Raji (cell line): Measurements from ENCODE around the gene PTPRN2.

Experiments
- POLR2A ChIP-seq: IDR thresholded peaks from 2 replicates; pipeline ENCODE4 v1.6.1; 2011; ENCODE audit warnings: low read depth, low read length, control low read depth; ENCODE audit not compliant: insufficient read depth

Gene PTPRN2

DNA sequence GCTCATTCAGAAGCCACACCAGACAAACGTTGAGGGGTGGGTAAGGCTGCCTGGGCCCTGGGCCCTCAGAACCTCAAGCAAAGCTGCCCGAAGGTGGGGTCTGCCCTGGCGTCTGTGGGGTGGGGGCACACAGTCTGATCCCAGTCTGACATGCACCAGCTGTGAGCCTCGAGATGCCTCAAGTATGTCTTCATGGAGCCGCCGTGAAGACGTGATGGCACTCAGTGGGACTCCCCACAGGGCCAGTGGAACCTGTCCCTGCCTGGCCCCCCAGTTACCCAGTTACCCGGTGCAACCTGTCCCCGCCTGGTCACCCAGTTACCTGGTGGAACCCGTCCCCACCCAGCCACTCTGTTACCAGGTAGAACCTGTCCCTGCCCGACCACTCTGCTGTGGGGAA, 351.2 kb downstream of the PTPRN2 start:
- TF ChIP-seq POLR2A, result no peak

DNA sequence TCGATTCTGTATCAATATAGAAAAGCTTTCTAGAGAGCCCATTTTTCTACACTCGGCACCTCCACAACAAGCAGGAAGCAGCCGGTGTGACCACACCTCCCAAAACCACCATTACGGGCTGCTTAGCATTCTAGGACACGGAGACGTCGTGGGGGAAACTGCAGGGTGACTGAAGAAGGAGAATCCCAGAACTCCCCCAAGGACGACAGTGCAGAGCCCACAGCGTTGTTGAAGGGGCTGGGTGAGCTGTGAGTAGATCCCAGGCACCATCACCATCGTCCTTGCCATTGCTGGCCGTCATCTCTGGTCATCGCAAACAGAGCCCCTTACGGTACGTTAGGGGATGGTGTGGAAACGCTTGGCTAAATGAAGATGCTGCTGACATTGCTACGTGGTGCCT, 351.8 kb downstream of the PTPRN2 start:
- no peak for TF ChIP-seq POLR2A

DNA sequence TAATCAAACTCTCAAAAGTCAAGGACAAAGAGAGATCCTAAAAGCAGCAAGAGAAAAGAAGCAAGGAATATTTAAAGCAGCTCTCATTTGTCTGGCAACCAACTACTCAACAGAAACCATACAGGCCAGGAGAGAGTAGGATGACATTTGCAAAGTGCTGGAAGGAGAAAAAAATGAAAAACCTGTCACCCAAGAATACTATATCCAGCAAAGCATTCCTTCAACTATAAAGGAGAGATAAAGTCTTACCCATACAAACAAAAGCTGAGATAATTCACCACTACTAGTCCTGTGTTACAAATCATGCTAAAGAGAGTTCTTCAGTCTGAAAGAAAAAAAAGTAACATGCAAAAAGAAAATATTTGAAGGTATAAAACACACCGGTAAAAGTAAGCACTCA, 357.7 kb downstream of the PTPRN2 start:
- TF ChIP-seq POLR2A, result no peak

DNA sequence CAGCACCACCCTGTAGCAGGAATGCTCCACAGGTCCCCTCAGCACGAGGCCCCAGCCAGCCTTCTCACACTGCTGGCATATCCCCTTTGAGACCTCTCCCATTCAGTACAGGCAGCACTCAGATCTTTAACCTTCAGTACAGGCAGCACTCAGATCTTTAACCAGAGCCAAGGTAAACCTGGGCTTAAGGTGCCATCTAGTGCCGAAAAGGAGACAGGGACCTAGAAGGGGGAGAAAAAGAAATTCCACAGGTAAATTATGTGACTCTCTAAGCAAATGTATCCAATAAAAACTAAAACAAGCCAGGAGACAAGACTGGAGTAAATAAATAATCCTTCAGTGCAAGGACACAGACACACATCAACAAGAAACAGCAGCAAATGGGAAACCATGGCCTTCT, 358.6 kb downstream of the PTPRN2 start:
- TF ChIP-seq POLR2A, result no peak

DNA sequence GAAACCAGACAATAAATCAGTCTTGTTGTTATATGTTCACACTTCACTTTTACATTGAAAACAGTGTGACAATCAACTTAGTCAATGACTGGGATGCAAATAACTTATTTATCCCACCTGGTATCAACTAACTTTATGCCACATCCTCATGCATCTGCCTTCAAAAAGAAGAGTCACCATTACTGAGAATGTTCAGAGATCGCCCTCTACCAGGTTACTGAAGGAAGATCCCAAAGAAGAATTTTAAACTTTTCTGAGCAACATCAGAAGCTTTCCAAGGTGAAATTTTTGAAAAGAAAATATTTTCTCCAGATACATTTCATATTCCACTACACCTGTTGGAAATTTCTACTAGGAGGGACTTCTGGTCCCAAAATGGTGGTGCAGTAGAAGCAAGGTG, 359.5 kb downstream of the PTPRN2 start:
- no peak for TF ChIP-seq POLR2A

DNA sequence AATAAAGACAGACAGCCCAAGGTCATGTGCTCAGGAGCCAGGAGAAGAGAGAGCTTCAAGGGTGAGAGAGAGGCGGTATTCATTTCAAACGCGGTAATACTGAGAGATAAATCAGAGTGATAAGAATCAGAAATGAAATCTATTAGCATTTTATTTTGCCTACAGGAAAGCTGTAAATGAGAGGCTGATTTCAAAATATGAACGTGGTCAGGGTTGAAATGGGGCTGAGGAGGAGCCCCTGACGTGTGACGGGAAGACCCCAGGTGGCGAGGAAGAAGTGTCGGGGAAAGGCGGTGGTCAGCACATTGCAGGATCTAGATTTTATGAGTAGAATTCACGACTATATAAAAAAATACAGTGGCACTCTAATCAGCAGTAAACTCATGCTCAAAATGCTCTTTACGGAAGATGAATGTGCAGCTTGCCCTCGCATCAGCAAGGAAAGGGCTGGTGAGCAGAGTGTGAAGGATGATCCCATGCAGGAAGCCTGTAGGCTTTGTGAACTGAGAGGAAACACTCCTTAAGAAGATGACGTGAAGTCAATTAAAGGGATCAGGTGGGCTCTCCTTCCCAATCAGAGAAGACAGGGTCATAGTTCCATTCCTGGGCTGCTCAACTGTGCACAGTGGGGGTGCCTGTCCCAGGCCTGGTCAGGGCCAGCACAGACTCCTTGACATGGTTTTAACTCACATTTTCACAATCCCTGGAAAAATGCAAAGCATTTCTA, 360.2 kb downstream of the PTPRN2 start:
- no peak for TF ChIP-seq POLR2A

DNA sequence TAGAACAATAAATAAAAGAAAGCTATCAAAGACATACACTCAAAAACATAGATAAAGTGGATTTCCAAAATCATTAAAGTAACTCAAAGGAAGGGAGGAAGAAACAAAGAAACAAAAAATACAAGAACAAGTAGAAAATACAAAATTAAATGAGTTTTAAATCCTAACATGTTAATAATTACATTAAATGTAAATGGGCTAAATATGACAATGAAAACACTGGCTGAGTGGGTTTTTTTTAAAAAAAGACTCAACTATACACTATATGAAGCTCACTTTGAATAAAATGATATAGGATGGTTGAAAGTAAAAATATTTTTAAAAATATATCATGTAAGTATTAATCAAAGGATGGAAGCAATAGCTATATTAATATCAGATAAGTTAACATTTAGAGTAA, 371.4 kb downstream of the PTPRN2 start:
- TF ChIP-seq POLR2A, result no peak

DNA sequence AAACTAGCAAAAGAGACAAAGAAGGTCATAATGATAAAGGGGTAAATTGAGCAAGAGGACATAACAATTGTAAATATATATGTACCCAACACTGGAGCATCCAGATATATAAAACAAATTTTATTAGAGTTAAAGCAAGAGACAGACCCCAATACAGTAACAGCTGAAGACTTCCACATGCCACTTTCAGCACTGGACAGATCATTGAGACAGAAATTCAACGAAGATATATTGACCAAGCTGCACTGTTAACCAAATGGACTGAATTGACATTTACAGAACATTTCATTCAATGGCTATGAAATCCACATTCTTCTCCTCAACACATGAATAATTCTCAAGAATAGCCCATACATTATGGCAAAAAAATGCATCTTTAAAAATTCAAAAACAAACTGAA, 378.2 kb downstream of the PTPRN2 start:
- TF ChIP-seq POLR2A, result no peak

DNA sequence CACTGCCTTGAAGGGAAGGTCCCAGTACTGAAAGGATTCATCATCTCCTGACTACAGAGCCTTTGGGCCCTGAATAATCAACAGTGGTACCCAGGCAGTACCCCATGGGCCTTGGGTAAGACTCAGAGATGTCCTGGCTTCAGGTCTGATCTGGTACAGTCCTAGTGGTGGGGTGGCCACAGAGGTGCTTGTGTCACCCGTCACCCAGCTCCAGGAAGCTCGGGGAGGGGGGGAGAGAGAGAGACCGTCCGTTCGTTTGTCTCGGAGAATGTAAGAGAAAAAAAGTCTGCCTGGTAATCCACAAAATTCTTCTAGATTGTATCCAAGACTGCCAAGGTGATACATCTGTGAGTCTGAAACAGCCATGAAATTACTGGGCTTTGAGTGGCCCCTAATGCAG, 381.3 kb downstream of the PTPRN2 start:
- TF ChIP-seq POLR2A, result no peak

DNA sequence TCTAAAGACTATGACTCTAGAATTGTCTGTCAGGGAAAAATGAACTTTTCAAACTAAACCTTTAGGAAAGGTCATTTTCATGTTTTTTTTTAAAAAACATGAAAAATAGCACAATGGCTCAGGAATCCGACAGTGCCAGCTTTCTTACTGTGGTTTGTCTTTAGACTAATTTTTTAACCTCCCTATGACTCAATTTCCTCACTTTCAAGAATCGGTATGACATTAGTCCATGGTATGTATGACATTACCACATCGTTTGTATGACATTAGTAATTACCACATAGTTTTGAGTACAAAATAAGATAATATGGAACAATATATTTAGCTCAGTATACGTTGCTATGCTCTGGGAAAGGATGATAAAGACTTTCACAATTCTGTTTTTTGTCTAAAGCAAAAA, 383.2 kb downstream of the PTPRN2 start:
- no peak for TF ChIP-seq POLR2A

DNA sequence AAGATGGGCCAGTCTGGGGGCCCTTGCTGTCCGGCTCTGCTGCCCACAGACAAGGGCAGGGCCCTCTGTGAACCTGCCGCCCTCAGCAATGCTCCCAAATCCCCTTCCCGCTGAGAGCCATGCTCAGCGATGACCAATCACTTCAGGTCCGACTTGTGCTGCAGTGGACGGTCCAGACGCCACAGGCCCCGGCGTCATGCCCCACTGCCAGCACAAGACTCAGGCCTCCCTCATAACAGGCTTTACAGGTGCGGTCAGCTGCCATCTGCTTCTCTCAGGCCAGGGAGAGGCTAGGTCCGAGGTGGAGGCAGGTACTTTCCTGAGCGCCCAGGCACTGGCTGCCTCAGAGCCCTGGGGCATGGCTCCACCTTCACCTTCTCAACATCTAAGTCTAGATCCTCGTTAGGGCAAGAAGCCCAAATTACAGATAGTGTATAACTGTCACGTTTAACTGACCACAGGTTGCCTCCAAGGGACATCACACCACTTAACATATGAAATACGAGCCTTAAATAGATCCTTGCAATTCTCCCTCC, 393.2 kb downstream of the PTPRN2 start:
- no peak for TF ChIP-seq POLR2A

DNA sequence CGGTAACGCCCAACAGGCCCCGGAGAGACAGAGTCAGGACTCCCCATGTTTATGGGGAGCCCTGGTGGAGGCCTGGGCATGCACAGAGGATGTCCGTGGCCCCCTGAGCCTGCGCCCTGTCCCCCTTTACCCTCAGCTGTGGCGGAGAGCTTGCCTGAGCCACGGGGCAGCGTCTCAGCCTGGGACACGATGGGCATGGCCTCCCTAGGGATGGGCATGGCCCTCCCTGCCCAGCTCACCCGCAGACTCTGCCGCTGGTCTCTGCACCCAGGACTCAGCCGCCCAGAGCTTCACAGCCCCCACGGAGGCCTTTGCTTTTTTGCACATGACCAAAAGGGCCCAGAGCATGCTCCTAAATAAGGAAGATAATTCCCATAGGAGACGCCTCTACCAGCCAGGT, 394.2 kb downstream of the PTPRN2 start:
- no peak for TF ChIP-seq POLR2A

DNA sequence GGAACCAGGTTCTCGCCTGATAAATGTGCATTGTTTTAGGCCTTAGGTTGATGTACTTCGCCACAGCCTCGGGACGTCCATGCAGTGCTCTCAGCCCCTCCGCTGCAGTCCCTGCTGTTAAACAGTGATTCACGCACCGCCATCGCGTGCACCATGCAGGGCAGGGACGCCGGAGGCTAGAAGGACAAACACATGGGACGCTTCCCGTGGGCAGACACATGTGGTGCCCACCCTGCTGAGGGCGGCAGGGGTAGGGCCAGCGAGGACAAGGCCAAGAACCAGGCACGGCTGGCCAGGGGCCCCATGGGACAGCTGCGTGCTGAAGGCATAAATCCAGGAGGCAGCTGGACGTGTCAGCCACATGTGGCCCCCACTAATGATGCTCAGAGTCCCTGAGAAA, 394.7 kb downstream of the PTPRN2 start:
- no peak for TF ChIP-seq POLR2A

DNA sequence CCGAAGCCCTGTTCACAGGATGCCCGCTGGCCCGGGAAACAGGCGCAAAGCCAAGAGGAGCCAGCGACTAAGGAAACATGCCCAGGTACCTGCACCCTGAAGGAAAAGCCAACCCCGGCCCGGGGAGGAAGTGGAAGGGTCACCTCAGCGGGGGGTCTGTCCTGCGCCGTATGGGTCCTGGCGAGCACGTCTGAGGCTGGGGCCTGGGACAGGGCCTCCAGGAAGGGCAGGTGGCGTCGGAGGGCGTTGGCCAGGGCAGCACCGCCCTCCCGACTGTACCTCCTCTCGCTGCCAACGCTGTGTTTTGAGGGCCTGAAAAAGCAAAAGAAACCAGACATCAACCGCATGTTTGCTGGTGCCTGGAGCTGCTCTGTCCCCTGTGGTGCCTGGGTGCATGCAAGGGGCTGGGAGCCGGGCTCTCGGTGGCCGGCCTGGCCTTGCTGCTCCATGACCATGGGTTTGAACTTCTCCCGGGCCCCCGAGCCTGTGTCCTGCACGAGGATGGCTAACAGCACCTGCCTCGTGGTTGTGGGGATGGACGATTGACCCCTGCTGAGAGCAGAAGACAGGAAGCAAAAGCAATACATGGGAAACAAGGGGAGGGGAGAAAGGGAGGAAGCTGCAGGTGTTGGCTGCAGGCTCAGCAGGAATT, 395.3 kb downstream of the PTPRN2 start:
- TF ChIP-seq POLR2A, result no peak

DNA sequence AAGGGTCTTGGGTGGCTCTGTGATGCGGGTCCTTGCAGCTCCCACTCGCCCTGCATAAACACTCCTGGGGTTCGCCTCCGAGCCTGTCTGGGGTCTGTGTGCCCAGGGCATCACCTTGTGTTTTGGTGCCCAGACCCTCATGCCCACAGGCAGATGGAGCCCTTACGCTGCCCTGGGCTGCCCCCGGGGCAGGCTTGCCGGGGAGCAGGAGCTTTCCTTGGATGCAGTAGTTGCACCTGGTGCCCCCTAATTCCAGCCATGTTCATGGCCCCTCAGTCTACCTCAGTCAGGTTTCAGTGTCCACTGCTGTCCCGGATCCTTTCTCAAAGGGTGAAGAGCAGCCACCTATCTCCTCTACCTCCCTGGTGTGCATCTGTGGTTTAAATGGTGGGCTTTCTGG, 396.0 kb downstream of the PTPRN2 start:
- no peak for TF ChIP-seq POLR2A

DNA sequence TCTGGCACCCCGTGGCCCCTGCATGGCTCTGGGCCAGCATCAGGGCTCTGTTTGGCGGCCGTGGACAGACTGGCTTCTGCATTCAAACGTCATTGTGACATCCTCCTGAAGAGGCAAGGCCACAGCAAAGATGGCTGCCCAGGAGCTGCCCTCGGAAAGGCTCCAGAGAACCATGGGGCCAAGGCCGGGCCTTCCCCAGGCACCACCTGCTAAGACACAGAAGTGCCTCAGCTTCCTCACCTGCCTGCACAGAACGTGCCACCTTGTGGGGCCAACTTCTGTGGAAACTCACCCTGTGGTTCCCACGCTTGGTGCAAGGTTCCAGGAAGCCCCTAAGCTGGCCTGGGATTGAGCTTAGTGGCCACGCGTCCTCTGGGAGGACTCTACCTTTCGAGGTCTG, 396.9 kb downstream of the PTPRN2 start:
- no peak for TF ChIP-seq POLR2A

DNA sequence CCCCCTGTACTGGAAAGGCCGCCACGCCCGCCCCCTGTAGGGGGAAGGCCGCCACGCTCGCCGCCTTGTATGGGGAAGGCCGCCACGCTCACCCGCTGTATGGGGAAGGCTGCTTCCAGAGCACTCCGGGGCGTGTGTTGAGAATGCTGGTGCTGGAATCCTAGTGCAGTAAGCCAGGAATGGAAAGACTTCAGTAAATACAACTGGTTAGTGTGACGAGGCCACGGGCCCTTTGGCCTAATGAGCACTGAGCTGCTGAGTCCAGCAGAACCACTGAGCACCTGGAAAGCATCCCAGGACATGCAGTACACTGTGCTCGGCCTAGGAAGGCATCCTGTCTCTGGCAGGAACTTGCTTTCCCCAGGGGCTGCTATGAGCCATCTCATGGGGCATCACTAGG, 398.9 kb downstream of the PTPRN2 start:
- no peak for TF ChIP-seq POLR2A
